A549 (cell line): ENCODE data around the gene AMPD3. TPM values are rescaled to one million over a fixed set of nuclear protein-coding genes. Genes with fewer than 3 reads are reported as not detected.

Source experiments
- ATAC-seq, 2 experiments: fragments of 200-7000 bp in 1 of 2; fragments of >200 bp in 1 of 2; cut with Nextera tagmentation in 1 of 2; cut with Tn5 transposase in 1 of 2; 3 replicates each; pipeline versions ENCODE4 v1.8.0 to v1.9.1; 2018 to 2020; ENCODE audit warnings: mild to moderate bottlenecking in 1 of 2, moderate library complexity in 1 of 2
- CTCF ChIA-PET: fragments of 300-600 bp; sonication (Branson Sonifier 250); formaldehyde crosslinking; extraction: SDS; loops from one replicate; lab custom pipeline; 2021; ENCODE audit warnings: antibody characterized with exemption, inconsistent platforms; lab: Yijun Ruan, JAX
- POLR2A ChIA-PET: fragments of 350-600 bp; formaldehyde crosslinking; extraction: SDS; loops from one replicate; lab custom pipeline; 2021; ENCODE audit warnings: antibody characterized with exemption, inconsistent platforms; lab: Yijun Ruan, JAX
- DNase-seq, 2 experiments: peaks; one replicate each; pipeline versions ENCODE4 v3.0.0 to v3.0.0-alpha.2; 2011 to 2016; ENCODE audit warnings: low read depth in 1 of 2, low spot score in 1 of 2
- FAIRE-seq: peaks from 2 replicates; lab custom pipeline; 2011; peaks lifted over from hg19 to GRCh38; lab: Jason Lieb, UNC
- H3K27ac ChIP-seq, 2 experiments: fragments of >200 bp; sonication (Bioruptor Twin); formaldehyde crosslinking; 3 replicates each; pipeline ENCODE4 v1.5.1; 2016 to 2017
- H3K4me1 ChIP-seq: fragments of >200 bp; sonication (Bioruptor Twin); formaldehyde crosslinking; 3 replicates; pipeline ENCODE4 v1.6.1; 2016
- H3K4me2 ChIP-seq: fragments of >200 bp; sonication (Bioruptor Twin); formaldehyde crosslinking; 3 replicates; pipeline ENCODE4 v1.6.1; 2016
- H3K4me3 ChIP-seq: fragments of >200 bp; sonication (Bioruptor Twin); formaldehyde crosslinking; 3 replicates; pipeline ENCODE4 v1.5.1; 2016
- H3K9me3 ChIP-seq: fragments of >200 bp; sonication (Bioruptor Twin); formaldehyde crosslinking; 3 replicates; pipeline ENCODE4 v1.6.1; 2016
- CEBPB ChIP-seq, 2 experiments: fragments of >200 bp in 1 of 2; sonication (Bioruptor Twin) in 1 of 2; formaldehyde crosslinking in 1 of 2; IDR thresholded peaks; 2 replicates each; pipeline ENCODE4 v1.6.1; 2012 to 2016
- CHD2 ChIP-seq: fragments of 150-350 bp; IDR thresholded peaks from 2 replicates; pipeline ENCODE4 v1.6.1; 2014; ENCODE audit warnings: low read length; ENCODE audit not compliant: partially characterized antibody
- EHF ChIP-seq: fragments of 250-450 bp; sonication (Bioruptor Pico); IDR thresholded peaks from 2 replicates; pipeline ENCODE4 v1.5.0; 2020; ENCODE audit warnings: mild to moderate bottlenecking
- EP300 ChIP-seq, 2 experiments: fragments of >200 bp; sonication (Bioruptor Twin); formaldehyde crosslinking; IDR thresholded peaks; 2 replicates in 1 of 2; 3 replicates in 1 of 2; pipeline ENCODE4 v1.6.1; 2016 to 2017
- FOSB ChIP-seq: fragments of 250-450 bp; sonication (Bioruptor Pico); IDR thresholded peaks from 2 replicates; pipeline ENCODE4 v1.5.0; 2020; ENCODE audit warnings: mild to moderate bottlenecking, moderate library complexity
- HDAC2 ChIP-seq: fragments of 200-600 bp; sonication (generic); IDR thresholded peaks from 2 replicates; pipeline ENCODE4 v1.6.1; 2016
- HEYL ChIP-seq: fragments of 250-450 bp; sonication (Bioruptor Pico); IDR thresholded peaks from 2 replicates; pipeline ENCODE4 v1.8.0; 2021; ENCODE audit warnings: mild to moderate bottlenecking, moderate library complexity
- HOXB13 ChIP-seq: fragments of 250-450 bp; sonication (Bioruptor Pico); IDR thresholded peaks from 2 replicates; pipeline ENCODE4 v1.5.0; 2020; ENCODE audit warnings: low read depth, mild to moderate bottlenecking, moderate library complexity
- HOXB5 ChIP-seq: fragments of 250-450 bp; sonication (Bioruptor Pico); IDR thresholded peaks from 2 replicates; pipeline ENCODE4 v1.5.0; 2020; ENCODE audit warnings: mild to moderate bottlenecking, moderate library complexity
- JUNB ChIP-seq: fragments of >200 bp; sonication (Bioruptor Twin); formaldehyde crosslinking; IDR thresholded peaks from 2 replicates; pipeline ENCODE4 v1.6.1; 2016
- KDM1A ChIP-seq: fragments of 200-600 bp; sonication (generic); IDR thresholded peaks from 2 replicates; pipeline ENCODE4 v1.6.1; 2016; ENCODE audit warnings: low read depth, mild to moderate bottlenecking
- NPAS2 ChIP-seq: fragments of 250-450 bp; sonication (Bioruptor Pico); IDR thresholded peaks from 2 replicates; pipeline ENCODE4 v1.8.0; 2022; ENCODE audit warnings: mild to moderate bottlenecking, moderate library complexity, borderline replicate concordance
- POLR2AphosphoS2 ChIP-seq: conservative IDR thresholded peaks from 2 replicates; pipeline ENCODE4 v1.6.1; 2012; ENCODE audit warnings: low read length, improper control_type of control experiment, inconsistent platforms
- RFX5 ChIP-seq: fragments of 450-650 bp; IDR thresholded peaks from 2 replicates; pipeline ENCODE4 v1.7.1; 2014; ENCODE audit warnings: antibody characterized with exemption, mild to moderate bottlenecking, moderate library complexity
- ZC3H11A ChIP-seq: fragments of 450-650 bp; IDR thresholded peaks from 2 replicates; pipeline ENCODE4 v1.6.1; 2014; ENCODE audit warnings: antibody characterized with exemption, mild to moderate bottlenecking
- ZNF302 ChIP-seq: fragments of 250-450 bp; sonication (Bioruptor Pico); IDR thresholded peaks from 2 replicates; pipeline ENCODE4 v1.9.0; 2021; ENCODE audit warnings: inconsistent platforms, mild to moderate bottlenecking, moderate library complexity
- ZSCAN20 ChIP-seq: fragments of 250-450 bp; sonication (Bioruptor Pico); IDR thresholded peaks from 2 replicates; pipeline ENCODE4 v1.8.0; 2022; ENCODE audit warnings: mild to moderate bottlenecking, moderate library complexity
- WGBS: methylation state at CpG from one replicate; pipeline ENCODE4 v1.1.6; 2017; ENCODE audit errors: missing lambda C conversion rate; 5-methylcytosine and 5-hydroxymethylcytosine counted together
- polyA plus RNA-seq, 4 experiments: library from polyadenylated mRNA; depleted of rRNA in 3 of 4; stranded (reverse); fragments of >200 nt; fragmentation: RNase III in 1 of 4; extraction: RNeasy Plus Mini Kit Qiagen cat#74134 plus additional on column Dnase treatment in 1 of 4; gene quantifications; 2 replicates in 3 of 4; 3 replicates in 1 of 4; pipeline ENCODE4 v1.2.3, GENCODE V29; 2011 to 2017
- TF ChIP-seq, protein P1 (sequence below): fragments of 250-450 bp; sonication (Bioruptor Pico); IDR thresholded peaks from 2 replicates; pipeline ENCODE4 v1.5.0; 2020; ENCODE audit warnings: low read depth, mild to moderate bottlenecking, moderate library complexity
- TF ChIP-seq, protein P2 (sequence below): IDR thresholded peaks from 2 replicates; pipeline ENCODE4 v1.6.1; 2012
- TF ChIP-seq, protein P3 (sequence below): fragments of 200-600 bp; sonication (generic); IDR thresholded peaks from 2 replicates; pipeline ENCODE4 v1.6.1; 2016; ENCODE audit warnings: antibody characterized with exemption, mild to moderate bottlenecking, moderate library complexity
- TF ChIP-seq, protein P4 (sequence below): fragments of 450-650 bp; IDR thresholded peaks from 2 replicates; pipeline ENCODE4 v1.6.1; 2014; ENCODE audit warnings: antibody characterized with exemption
- TF ChIP-seq, protein P5 (sequence below): IDR thresholded peaks from 2 replicates; pipeline ENCODE4 v1.6.1; 2012; ENCODE audit warnings: low read depth, borderline replicate concordance

The AMPD3 gene
- polyA plus RNA-seq, 2 of the 4 experiments (the other 2 are of a cell fraction), result 3.1 to 4.7 TPM

DNA sequence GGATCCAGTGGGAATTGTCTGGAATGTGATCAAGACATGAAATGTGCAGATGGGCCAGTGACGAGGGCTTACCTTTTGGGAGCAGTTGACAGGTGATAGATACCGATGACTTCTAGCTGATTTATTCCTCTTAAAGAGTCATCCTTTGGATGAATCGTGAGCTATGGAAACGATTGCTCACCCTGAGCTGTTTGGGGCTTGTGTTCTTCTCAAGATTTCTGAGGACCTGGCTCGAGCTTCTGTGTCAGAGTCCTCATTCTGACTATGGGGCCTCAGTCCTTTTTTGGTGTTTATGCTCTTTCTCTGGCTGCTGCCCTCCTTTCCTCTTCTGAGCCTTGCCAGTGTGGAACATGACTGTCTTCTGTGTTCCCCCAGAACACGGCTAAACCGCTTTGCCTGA is 11.9 kb upstream of the AMPD3 start:
- Histone ChIP-seq H3K9me3 (no peaks in the 10 kb centered on the region), H3K4me2 (no peak overlapping the region), H3K4me3 (no peak overlapping the region), H3K27ac (no peak overlapping the region), H3K4me1 (no peaks in the 10 kb centered on the region)
- WGBS, result 73% methylated on average over 7 of the region's 7 CpGs
- POLR2A ChIA-PET, result interaction anchor here (0.5 kb wide), 1 partner anchor 250 kb away, joined by 3 read pairs; no protein-coding TSS in a partner anchor
- FAIRE-seq (no peak), ATAC-seq (no peak), DNase-seq (no peak)
- CTCF ChIA-PET, result interaction anchor here (0.6 to 1.0 kb wide), 4 partner anchors 11 to 139 kb away, joined by 3 to 4 read pairs (median 3); partner anchors contain the start of gene RNF141
- TF ChIP-seq EP300 (IDR thresholded peaks at IDR 0.05) (no peak), HDAC2 (no peak), EHF (CRISPR knock-in tag) (no peak), HOXB5 (CRISPR knock-in tag) (no peak), HOXB13 (no peak), ZC3H11A (no peak), ZNF302 (no peak), ZSCAN20 (no peak), JUNB (no peak), FOSB (CRISPR knock-in tag) (no peak), NPAS2 (CRISPR knock-in tag) (no peak), POLR2AphosphoS2 (no peak), CHD2 (no peak)
- TF ChIP-seq, protein P1, sequence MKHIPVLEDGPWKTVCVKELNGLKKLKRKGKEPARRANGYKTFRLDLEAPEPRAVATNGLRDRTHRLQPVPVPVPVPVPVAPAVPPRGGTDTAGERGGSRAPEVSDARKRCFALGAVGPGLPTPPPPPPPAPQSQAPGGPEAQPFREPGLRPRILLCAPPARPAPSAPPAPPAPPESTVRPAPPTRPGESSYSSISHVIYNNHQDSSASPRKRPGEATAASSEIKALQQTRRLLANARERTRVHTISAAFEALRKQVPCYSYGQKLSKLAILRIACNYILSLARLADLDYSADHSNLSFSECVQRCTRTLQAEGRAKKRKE (CRISPR knock-in tag), result no peak
- TF ChIP-seq, protein P2, sequence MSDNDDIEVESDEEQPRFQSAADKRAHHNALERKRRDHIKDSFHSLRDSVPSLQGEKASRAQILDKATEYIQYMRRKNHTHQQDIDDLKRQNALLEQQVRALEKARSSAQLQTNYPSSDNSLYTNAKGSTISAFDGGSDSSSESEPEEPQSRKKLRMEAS, result no peak
- TF ChIP-seq, protein P3, sequence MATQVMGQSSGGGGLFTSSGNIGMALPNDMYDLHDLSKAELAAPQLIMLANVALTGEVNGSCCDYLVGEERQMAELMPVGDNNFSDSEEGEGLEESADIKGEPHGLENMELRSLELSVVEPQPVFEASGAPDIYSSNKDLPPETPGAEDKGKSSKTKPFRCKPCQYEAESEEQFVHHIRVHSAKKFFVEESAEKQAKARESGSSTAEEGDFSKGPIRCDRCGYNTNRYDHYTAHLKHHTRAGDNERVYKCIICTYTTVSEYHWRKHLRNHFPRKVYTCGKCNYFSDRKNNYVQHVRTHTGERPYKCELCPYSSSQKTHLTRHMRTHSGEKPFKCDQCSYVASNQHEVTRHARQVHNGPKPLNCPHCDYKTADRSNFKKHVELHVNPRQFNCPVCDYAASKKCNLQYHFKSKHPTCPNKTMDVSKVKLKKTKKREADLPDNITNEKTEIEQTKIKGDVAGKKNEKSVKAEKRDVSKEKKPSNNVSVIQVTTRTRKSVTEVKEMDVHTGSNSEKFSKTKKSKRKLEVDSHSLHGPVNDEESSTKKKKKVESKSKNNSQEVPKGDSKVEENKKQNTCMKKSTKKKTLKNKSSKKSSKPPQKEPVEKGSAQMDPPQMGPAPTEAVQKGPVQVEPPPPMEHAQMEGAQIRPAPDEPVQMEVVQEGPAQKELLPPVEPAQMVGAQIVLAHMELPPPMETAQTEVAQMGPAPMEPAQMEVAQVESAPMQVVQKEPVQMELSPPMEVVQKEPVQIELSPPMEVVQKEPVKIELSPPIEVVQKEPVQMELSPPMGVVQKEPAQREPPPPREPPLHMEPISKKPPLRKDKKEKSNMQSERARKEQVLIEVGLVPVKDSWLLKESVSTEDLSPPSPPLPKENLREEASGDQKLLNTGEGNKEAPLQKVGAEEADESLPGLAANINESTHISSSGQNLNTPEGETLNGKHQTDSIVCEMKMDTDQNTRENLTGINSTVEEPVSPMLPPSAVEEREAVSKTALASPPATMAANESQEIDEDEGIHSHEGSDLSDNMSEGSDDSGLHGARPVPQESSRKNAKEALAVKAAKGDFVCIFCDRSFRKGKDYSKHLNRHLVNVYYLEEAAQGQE, result no peak
- TF ChIP-seq, protein P4, sequence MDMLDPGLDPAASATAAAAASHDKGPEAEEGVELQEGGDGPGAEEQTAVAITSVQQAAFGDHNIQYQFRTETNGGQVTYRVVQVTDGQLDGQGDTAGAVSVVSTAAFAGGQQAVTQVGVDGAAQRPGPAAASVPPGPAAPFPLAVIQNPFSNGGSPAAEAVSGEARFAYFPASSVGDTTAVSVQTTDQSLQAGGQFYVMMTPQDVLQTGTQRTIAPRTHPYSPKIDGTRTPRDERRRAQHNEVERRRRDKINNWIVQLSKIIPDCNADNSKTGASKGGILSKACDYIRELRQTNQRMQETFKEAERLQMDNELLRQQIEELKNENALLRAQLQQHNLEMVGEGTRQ, result no peak
- TF ChIP-seq, protein P5, sequence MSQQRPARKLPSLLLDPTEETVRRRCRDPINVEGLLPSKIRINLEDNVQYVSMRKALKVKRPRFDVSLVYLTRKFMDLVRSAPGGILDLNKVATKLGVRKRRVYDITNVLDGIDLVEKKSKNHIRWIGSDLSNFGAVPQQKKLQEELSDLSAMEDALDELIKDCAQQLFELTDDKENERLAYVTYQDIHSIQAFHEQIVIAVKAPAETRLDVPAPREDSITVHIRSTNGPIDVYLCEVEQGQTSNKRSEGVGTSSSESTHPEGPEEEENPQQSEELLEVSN, result no peak

DNA sequence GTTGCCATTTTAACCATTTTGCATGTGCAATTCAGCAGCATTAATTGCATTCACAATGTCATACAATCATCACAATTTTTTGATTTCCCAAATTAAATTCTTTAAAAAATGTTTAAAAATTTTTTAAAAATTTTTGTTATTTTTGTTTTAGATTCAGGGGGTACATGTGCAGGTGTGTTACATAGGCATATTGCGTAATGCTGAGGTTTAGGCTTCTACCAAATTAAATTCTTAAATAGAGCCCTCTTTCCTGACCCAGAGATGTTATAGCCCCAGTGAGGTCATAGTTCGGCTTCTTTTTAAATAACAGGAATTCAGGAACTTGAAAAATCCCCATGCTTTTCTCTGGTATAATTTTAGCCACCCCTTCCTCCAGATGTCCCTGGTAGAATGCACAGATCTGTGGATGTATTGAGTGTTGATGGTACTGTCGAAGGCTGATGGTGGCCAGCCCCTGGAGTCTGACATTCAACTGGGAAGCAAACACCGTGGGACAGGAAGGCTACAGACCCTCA is 11.3 kb upstream of the AMPD3 start:
- no peak overlapping the region for H3K27ac ChIP-seq
- H3K4me1 ChIP-seq, result no peaks in the 10 kb centered on the region

More for the DNA sequence above, 11.3 kb upstream of the AMPD3 start:
- ATAC-seq, result no peak
- DNase-seq, result no peak
- Histone ChIP-seq H3K9me3 (no peaks in the 10 kb centered on the region), H3K4me3 (no peak overlapping the region), H3K4me2 (no peak overlapping the region)
- TF ChIP-seq KDM1A, result no peak
- no peak for TF ChIP-seq HDAC2
- TF ChIP-seq CEBPB (IDR thresholded peaks at IDR 0.05), result peak; percentile 50 to 54; a peak in 3 of 4 replicates
- no peak for TF ChIP-seq RFX5
- no peak for TF ChIP-seq HEYL (CRISPR knock-in tag)
- CTCF ChIA-PET, result interaction anchor here (0.6 to 1.3 kb wide), 2 partner anchors 11 to 430 kb away, joined by 4 to 5 read pairs; partner anchors contain the start of gene AMPD3
- POLR2A ChIA-PET, result interaction anchor here (0.5 kb wide), 1 partner anchor 251 kb away, joined by 3 read pairs; no protein-coding TSS in a partner anchor
- no peak for FAIRE-seq
- 65% methylated on average over 4 of the region's 4 CpGs for WGBS
